AG10803 (cell line): ENCODE results near the gene MICAL2.

ENCODE experiments used
- DNase-seq: peaks from one replicate; pipeline ENCODE4 v3.0.0; 2010; ENCODE audit warnings: low read depth
- H3K4me3 ChIP-seq: 2 replicates; pipeline ENCODE4 v1.5.1; 2011; ENCODE audit warnings: mild to moderate bottlenecking, low read length, control low read depth
- TF ChIP-seq, protein P1 (sequence below): conservative IDR thresholded peaks from 2 replicates; pipeline ENCODE4 v1.5.1; 2011; ENCODE audit warnings: mild to moderate bottlenecking, low read length, control low read depth, inconsistent platforms

MICAL2 gene

DNA sequence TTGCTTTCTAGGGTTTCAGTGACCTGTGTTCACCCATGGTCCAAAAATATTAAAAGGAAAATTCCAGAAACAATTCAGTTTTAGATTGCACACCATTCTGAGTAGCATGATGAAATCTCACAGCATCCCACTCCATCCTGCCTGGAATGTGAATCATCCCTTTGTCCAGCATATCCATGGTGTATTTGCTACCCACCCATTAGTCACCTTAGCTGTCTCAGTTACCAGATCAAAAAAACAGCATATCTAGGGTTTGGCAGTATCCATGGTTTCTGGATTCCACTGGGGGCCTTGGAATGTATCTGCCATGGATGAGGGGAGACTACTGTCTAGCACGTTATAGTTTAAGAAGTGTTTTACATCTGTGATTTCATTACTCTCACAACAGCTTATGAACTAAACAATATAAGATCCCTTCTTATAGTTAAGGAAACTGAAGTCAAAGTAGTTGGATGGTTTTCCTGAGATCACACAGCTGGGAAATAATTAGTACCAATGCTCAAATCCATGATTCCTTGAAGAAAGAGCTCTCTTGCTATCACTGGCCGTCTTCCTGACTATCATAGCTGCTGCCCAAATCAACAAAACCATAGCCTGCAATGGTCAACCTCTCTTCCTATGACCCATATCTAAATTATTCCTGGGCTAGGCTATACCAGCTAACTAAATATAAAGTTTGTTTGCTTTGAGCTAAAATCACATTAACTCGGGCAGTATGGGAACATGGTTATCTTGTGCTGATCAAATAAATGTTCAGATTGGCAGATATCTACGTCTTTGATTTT is 122.6 kb downstream of the MICAL2 start:
- TF ChIP-seq, protein P1, sequence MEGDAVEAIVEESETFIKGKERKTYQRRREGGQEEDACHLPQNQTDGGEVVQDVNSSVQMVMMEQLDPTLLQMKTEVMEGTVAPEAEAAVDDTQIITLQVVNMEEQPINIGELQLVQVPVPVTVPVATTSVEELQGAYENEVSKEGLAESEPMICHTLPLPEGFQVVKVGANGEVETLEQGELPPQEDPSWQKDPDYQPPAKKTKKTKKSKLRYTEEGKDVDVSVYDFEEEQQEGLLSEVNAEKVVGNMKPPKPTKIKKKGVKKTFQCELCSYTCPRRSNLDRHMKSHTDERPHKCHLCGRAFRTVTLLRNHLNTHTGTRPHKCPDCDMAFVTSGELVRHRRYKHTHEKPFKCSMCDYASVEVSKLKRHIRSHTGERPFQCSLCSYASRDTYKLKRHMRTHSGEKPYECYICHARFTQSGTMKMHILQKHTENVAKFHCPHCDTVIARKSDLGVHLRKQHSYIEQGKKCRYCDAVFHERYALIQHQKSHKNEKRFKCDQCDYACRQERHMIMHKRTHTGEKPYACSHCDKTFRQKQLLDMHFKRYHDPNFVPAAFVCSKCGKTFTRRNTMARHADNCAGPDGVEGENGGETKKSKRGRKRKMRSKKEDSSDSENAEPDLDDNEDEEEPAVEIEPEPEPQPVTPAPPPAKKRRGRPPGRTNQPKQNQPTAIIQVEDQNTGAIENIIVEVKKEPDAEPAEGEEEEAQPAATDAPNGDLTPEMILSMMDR: no peak
- no peak overlapping the region for H3K4me3 ChIP-seq
- DNase-seq: peak; percentile 95

DNA sequence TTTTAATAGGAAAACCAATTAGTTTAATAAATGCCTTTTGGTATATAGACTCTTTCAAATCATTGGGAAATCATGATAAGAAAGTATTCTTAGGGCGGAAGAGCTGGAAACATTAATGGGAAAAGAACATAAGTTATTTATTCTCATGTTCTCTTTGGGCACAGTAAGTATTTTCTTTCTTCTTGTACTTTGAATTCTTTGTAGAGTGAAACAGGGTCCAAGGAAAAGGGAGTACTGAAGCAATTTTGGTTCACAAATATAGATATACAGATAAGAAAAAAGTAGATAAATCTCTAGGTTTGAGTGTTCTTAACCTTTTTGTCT is 123.2 kb downstream of the MICAL2 start:
- H3K4me3 ChIP-seq: no peak overlapping the region
- DNase-seq: no peak
- TF ChIP-seq, protein P1: no peak

DNA sequence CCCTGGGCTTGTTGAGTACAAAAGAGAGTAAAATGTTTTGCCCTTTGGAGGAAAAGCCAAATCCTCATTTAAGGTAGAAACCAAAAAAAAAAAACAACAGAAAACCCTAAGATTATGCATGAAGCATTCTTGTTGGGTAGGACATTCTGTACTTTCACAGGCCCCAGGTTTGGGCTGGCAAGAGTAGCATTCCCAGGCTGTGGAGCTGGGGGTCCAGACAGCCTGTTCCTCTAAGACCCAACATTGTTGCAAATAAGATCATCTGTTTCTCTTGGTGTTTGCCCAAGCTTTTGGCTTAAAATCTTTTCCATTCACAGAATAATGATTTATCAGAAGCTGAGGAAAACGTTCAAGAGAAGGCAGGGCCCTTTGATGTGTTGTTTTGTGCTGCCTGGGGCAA is 123.8 kb downstream of the MICAL2 start:
- TF ChIP-seq, protein P1: no peak
- no peak for DNase-seq
- H3K4me3 ChIP-seq: no peak overlapping the region

DNA sequence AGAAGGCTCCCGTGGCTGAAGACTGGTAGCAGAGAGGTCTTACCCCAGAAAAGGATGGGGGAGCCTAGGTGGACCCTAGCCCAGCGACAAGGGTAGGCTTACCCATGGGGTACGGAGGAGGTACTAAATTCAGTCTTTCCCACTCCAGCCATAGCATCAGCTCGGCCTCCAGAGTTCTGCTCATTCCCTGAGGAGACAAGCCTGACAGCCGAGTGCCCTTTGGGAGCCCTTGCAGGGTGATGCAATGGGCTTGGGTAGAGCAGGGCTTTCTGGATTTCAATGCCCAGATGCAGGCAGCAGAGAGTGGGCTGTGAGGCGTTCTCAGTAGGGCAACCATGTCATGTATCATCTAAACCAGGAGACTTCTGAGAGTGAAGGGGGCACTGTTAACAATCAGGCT is 124.7 kb downstream of the MICAL2 start:
- H3K4me3 ChIP-seq: no peak overlapping the region
- DNase-seq: no peak
- TF ChIP-seq, protein P1: no peak

DNA sequence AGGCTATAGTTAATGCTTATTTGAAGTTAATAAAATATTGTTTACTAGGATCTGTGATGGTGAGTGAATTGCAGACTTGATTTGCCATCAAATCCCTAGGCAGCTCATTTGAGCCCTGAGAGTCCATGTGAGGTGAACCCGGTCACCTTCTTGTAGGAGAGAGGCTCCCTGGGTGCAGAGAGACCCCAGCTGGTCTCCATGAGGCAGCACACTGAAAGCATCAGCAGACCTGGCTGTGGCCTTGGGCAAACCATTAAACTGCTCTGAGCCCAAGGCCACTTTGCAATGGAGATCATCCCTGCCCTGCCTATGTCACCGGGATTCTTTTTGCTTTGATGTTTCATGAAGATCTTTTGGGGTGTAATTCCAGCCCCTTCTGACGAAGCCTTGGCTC is 125.2 kb downstream of the MICAL2 start:
- TF ChIP-seq, protein P1: peak; percentile 19
- H3K4me3 ChIP-seq: no peak overlapping the region
- DNase-seq: no peak

DNA sequence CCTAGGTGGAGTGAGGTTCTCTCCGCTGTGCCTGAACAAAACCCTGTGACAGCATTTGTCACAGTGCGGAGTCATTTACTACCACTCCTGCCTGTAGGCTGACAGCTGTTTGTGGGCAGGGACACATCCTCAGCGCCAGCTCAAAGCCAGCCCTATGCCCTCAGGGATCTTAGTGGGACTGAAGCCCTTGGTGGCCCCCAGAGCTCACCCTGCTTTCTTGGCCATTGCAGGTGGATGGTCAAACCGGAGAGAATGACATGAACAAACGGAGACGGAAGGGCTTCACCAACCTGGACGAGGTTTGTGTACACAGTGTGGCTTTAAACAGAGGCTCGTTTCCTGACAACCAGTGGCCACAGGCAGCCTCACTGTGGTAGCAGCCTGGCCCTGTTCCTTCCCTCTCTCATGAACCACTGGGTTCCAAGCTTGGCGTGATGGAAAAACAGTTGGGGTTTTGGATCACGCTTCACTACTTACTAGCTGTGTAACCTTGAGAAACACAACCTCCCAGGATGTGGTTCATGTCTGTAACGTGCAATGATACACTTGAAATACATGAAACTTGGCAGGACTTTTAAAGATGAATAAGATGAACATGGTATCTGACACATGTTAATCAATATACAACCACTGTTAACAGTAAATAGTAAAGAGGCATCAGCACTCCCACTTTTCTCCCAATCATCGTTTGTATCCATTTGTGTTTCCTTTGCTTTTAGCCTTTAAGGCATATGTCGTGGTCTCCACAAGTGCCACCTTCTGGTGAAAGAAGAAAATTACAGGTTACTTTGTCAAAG is 125.8 kb downstream of the MICAL2 start:
- no peak overlapping the region for H3K4me3 ChIP-seq
- TF ChIP-seq, protein P1: peak; percentile 86

DNA sequence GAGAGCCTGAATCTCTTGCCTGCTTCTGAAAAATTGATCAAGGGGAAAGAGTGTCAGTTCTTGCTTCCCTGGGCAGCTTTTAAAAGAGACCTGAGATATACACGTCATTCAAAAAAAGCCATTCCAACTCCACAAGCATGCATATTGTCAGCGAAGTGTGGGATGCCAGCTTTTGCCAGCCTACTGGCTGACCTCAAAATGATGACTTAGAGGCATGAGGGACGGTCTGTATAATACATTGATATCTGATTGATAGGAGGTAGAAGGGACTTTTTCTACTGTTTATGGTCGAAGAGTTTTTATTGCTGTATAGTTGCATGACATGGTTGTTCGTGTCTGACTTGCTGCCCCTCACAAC is 126.3 kb downstream of the MICAL2 start:
- H3K4me3 ChIP-seq: no peak overlapping the region
- DNase-seq: no peak
- TF ChIP-seq, protein P1: no peak

More for the DNA sequence above, 125.8 kb downstream of the MICAL2 start:
- peak; percentile 74 for DNase-seq
